Ishikawa (cell line): ENCODE results near the gene PSMB5.

ENCODE experiments used
- CREB1 ChIP-seq: IDR thresholded peaks from 2 replicates; pipeline ENCODE4 v1.6.1; 2012; ENCODE audit warnings: low read depth
- EGR1 ChIP-seq: IDR thresholded peaks from 2 replicates; pipeline ENCODE4 v1.6.1; 2012
- EP300 ChIP-seq: IDR thresholded peaks from 2 replicates; pipeline ENCODE4 v1.6.1; 2012; ENCODE audit warnings: borderline replicate concordance
- FOXM1 ChIP-seq: IDR thresholded peaks from 2 replicates; pipeline ENCODE4 v1.6.1; 2012; ENCODE audit warnings: low read depth, borderline replicate concordance
- MAX ChIP-seq: IDR thresholded peaks from 2 replicates; pipeline ENCODE4 v1.6.1; 2012
- NFIC ChIP-seq: IDR thresholded peaks from 2 replicates; pipeline ENCODE4 v1.6.1; 2012
- RAD21 ChIP-seq: IDR thresholded peaks from 2 replicates; pipeline ENCODE4 v1.6.1; 2012; ENCODE audit warnings: low read depth
- TAF1 ChIP-seq: IDR thresholded peaks from 2 replicates; pipeline ENCODE4 v1.6.1; 2012; ENCODE audit warnings: low read depth, mild to moderate bottlenecking
- TCF12 ChIP-seq: IDR thresholded peaks from 2 replicates; pipeline ENCODE4 v1.6.1; 2012; ENCODE audit warnings: low read depth
- TEAD4 ChIP-seq: IDR thresholded peaks from 2 replicates; pipeline ENCODE4 v1.6.1; 2012
- USF1 ChIP-seq: IDR thresholded peaks from 2 replicates; pipeline ENCODE4 v1.6.1; 2012
- YY1 ChIP-seq: IDR thresholded peaks from 2 replicates; pipeline ENCODE4 v1.6.1; 2012; ENCODE audit warnings: low read depth
- ZBTB7A ChIP-seq: IDR thresholded peaks from 2 replicates; pipeline ENCODE4 v1.6.1; 2012; ENCODE audit warnings: low read depth
- TF ChIP-seq, protein P1 (sequence below): IDR thresholded peaks from 2 replicates; pipeline ENCODE4 v1.6.1; 2012; ENCODE audit warnings: low read depth, mild to moderate bottlenecking

GRCh38 chr14:22993517-22993916, 41.2 kb downstream of the PSMB5 start:
- no peak for TF ChIP-seq MAX
- TF ChIP-seq RAD21 = no peak
- no peak for TF ChIP-seq YY1
- TF ChIP-seq TAF1 = no peak
- TF ChIP-seq TEAD4 = no peak
- no peak for TF ChIP-seq EP300
- no peak for TF ChIP-seq NFIC
- TF ChIP-seq, protein P1, sequence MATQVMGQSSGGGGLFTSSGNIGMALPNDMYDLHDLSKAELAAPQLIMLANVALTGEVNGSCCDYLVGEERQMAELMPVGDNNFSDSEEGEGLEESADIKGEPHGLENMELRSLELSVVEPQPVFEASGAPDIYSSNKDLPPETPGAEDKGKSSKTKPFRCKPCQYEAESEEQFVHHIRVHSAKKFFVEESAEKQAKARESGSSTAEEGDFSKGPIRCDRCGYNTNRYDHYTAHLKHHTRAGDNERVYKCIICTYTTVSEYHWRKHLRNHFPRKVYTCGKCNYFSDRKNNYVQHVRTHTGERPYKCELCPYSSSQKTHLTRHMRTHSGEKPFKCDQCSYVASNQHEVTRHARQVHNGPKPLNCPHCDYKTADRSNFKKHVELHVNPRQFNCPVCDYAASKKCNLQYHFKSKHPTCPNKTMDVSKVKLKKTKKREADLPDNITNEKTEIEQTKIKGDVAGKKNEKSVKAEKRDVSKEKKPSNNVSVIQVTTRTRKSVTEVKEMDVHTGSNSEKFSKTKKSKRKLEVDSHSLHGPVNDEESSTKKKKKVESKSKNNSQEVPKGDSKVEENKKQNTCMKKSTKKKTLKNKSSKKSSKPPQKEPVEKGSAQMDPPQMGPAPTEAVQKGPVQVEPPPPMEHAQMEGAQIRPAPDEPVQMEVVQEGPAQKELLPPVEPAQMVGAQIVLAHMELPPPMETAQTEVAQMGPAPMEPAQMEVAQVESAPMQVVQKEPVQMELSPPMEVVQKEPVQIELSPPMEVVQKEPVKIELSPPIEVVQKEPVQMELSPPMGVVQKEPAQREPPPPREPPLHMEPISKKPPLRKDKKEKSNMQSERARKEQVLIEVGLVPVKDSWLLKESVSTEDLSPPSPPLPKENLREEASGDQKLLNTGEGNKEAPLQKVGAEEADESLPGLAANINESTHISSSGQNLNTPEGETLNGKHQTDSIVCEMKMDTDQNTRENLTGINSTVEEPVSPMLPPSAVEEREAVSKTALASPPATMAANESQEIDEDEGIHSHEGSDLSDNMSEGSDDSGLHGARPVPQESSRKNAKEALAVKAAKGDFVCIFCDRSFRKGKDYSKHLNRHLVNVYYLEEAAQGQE = no peak
- no peak for TF ChIP-seq ZBTB7A
- TF ChIP-seq EGR1 = no peak
- TF ChIP-seq USF1 = no peak
- TF ChIP-seq TCF12 = no peak
- TF ChIP-seq FOXM1 = no peak
- TF ChIP-seq CREB1 = no peak
